HG02571 (cell line): ENCODE measurements around the gene DNM1.

ENCODE experiments used
- ATAC-seq: cut with Tn5 transposase; IDR thresholded peaks from one replicate; pipeline ENCODE4 v1.9.1; 2021; ENCODE audit warnings: mild to moderate bottlenecking, moderate library complexity; ENCODE audit not compliant: unreplicated experiment

Gene DNM1

GRCh38 chr9:128249908-128250838, 47.0 kb downstream of the DNM1 start:
- ATAC-seq, result peak; percentile 77

GRCh38 chr9:128250839-128251731, 47.9 kb downstream of the DNM1 start:
- ATAC-seq, result no peak

DNA sequence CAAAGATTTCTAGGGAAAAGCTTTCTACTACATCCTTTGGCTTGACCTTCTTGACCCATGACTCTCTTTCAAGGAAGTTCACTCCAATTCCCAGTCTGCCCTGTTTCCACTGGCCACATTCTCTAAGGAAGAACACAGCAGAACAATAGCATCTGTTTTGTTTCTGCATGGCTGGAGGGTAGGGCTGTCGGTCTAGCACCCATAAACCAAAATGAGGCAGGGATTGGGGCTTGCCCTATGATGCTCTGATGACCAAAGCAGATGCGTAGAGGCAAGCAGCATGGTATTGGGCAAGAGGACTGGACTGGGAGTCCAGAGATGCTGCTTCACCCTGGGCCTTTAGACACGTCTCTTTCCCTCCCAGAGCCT, 48.5 kb downstream of the DNM1 start:
- ATAC-seq, result no peak

DNA sequence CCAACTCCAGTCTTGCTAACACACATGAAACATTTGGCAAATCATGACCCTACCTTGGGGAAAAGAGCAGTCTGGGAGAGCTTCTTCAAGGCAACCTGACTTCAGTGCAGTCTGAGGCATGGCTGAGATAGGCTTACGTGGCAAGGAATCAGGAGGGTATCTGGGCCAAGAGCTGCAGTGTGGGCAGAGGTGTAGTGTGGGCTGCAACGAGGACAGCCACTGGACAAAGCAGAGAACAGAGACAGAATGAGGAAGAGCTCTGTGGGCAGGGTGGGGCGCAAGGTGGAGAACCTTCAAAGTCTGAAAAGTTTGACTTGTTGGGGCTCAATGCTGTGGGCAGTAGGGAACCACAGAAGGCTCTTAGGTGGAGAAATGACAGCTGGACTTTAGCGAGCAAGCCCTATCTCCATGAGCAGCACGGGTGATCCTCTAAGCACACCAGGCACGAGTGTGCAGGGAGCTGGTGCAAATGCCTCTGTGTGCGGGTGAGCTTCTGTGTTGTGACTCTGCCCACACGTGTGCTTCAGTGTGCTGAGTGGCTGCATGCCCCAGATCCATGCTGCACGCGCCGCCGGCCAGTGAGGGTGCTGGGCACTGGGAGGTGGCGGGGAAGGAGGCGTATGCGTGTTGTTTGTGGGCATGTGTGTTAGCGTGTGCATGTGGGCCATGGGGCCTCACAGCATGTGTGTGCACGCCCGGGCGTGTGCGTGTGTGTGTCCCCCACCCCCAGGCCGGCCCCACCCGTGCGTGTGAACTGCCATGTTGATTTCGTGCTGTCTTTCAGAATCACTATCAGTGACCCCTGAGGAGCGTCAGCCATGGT, 49.3 kb downstream of the DNM1 start:
- ATAC-seq, result no peak

DNA sequence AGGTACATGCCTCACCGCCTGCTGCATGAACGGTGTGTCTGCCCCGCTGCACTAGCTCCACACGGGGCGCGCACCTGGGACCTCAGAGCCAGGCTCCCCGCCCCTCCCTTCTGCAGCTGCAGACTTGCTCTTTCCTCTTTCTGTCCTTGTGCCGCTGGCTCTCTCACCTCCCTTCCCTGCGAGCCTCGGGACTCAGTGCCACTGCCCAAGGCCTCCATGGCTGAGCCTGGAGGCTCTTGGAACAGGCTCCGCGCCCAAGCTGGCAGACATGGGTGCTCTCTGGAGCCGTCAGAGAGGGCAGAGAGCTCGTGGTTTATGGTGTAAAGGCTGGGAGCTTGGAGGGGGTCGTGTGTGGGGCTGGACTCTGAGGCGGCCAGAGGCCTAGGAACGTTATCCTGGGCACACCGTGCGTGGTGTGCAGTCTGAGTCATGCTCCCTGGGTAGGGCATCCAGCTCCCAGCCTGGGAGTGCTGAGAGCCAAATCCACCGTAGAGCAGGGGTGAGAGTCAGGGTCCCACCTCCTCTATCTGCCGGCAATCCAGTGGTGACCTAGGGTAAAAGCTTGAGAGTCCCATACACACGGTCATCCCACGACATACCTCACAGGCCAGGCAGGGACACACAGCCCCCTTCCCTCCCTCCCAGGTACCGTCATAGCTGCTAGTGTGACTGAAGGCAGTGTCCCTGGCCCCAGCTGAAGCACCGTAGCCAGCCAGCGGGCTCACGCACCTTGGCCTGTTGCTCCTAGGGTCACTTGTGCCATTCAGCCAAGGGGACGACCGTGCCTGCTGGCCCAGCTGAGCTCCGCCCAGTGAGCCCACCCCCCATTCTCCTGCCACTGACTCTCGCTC, 50.2 kb downstream of the DNM1 start:
- no peak for ATAC-seq

- no peak for ATAC-seq
Measured at GRCh38 chr9:128253991-128254346, 50.8 kb downstream of the DNM1 start.

DNA sequence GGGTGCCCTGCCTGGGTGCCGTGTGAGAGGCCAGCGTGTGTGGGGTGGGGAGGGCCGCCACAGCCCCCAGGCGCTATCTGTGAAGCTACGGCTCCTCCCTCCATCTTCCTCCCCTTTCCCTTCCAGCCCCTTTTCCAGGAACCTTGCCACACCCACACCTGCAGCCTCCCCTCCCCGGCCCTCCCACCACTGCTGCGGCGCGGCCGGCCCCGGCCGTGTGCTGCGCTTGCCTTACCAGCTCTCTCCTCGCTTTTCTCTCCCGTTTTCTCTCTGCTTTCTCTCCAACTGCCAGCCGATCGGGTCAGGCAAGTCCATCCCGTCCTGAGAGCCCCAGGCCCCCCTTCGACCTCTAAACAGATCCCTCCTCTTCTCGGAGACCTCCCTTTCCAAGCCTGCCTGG, 51.2 kb downstream of the DNM1 start:
- no peak for ATAC-seq

DNA sequence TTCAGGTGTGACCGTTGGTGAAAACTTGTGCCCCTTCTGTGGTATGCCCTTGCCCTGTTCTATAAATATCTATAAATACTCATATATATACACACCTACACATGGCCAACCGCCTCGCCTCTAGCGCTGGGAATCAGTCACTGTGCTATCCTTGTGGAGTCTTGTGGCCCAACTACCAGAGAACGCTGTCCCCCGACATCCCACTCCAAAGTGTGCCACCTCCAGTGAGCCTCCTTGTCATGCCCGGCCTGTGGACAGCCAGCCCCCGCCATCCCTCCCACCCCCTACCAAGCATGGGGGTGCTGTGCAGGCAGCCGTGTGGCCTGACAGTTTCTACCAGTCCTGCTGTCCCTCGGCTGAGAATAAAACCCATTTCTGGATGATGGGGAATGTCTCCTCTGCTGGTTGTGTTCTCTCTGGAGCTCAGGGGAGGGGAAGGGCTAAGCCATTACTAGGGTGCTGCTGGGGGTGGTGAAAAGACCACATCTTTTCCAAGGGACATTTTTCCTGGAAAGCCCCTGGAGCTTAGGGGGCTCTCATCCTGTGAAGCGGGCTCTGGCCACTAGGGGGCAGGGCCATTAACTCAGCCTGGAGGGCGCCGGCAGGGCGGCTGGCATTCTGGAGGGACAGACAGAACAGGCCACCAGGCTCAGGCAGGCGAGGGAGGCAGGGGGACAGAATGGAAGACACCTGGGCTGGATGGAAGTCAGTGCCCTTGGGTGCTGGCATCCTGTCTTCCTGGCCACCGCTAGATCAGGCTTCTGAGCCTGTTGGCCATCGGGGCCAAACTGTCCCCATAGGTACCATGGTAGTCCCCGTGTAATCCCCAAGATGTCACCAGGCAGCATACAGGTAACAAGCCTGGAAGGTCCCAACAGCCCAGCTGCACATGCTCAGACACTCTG, 51.9 kb downstream of the DNM1 start:
- no peak for ATAC-seq

- no peak for ATAC-seq
Measured at GRCh38 chr9:128257086-128257825, 54.1 kb downstream of the DNM1 start.

- ATAC-seq, result no peak
Measured at GRCh38 chr9:128257907-128258306, 54.7 kb downstream of the DNM1 start.

DNA sequence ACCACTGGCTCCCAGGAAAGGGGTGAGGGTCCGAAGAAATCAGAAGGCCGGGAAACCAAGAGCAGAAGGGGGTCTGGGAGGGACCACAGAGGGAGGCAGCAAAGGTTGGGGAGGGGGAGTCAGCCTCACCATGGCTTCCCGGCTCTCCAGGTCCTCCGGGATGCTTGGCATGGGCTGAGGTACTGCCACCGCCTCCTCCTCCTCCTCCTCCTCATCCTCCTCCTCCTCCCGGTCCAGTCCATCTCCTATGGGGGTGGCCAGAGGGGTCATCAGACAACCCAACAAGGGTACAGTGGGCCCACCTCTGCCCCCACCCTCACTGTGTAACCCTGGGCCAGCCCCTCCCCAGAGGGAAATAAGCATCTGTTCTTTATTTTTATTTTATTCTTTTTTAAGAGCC, 55.1 kb downstream of the DNM1 start:
- no peak for ATAC-seq

GRCh38 chr9:128259156-128259555, 56.0 kb downstream of the DNM1 start:
- ATAC-seq, result no peak

DNA sequence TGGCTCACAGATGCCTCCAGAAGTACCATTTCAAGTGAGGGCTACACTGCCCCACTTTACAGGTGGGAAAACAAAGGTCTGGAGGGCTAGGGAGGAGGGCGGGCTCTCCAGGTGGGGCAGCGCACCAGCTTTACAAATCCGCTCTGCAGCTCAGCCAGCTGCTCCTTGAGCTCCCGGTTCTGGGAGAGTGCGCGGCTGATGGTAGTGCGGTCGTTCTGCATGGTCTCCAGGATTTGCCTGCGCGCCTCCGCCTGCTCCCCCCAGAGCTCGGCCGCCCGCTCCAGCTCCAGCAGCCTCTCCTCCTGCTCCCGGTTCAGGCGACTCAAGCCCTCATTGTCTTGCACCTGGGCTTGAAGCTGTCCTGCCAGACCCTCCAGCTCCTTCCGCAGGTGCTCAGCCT, 57.2 kb downstream of the DNM1 start:
- no peak for ATAC-seq

- no peak for ATAC-seq
Measured at GRCh38 chr9:128262687-128263086, 59.5 kb downstream of the DNM1 start.

- no peak for ATAC-seq
Measured at GRCh38 chr9:128265348-128265847, 62.2 kb downstream of the DNM1 start.

- ATAC-seq, result no peak
Measured at GRCh38 chr9:128266868-128267590, 63.9 kb downstream of the DNM1 start.

DNA sequence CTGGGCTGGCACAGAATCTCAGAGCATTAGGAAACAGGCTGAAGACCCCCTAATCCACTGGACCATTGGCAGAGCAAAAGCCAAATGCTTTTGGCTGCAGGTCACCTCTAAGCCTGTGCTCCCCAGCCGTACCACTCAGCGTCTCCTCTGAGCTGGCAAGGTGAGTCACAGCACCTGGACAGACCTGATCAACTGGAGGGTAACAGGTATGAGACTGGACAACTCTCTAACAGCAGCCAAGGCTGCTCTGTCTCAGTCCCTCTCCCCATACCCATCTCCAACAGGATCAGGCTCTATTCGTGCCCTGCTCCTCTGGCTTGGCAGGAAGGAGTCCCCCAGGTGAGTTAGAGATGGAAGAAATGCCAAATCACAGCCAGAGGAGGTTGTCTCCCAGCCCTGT, 67.9 kb downstream of the DNM1 start:
- no peak for ATAC-seq

DNA sequence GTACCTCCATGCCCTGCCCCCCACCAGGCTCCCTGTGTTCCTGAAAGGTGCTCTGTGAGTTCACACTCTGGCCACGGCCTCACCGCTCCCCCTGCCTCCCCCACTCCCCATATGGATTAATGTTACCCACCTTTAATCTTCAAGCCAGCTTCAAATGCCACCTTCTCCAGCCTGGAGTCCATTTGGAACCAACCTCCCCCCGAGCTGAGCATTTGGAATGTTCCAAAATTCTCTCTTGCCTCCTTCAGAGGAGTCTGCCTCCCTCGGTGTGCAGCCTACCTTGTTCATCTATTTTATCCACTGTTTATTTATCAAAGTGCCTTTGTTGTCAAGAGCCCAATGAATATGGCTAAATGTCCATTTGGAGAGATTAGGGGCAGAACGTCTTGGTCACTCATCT, 68.3 kb downstream of the DNM1 start:
- ATAC-seq, result no peak
